SJSA1 (cell line): Measurements from ENCODE around the gene SH3RF1. TPM values are rescaled to one million over a fixed set of nuclear protein-coding genes. Genes with fewer than 3 reads are reported as not detected.

ENCODE experiments used
- DNase-seq, 2 experiments: peaks; one replicate each; pipeline ENCODE4 v3.0.0-alpha.2; 2015 to 2020; ENCODE audit warnings: low spot score in 2 of 2, low read depth in 1 of 2
- H3K27ac ChIP-seq: fragments of 250-450 bp; sonication (Bioruptor Pico); 2 replicates; pipeline ENCODE4 v1.5.1; 2020; ENCODE audit warnings: mild to moderate bottlenecking, moderate library complexity
- H3K27me3 ChIP-seq: fragments of 250-450 bp; sonication (Bioruptor Pico); replicated peaks from 2 replicates; pipeline ENCODE4 v1.5.1; 2020; ENCODE audit warnings: mild to moderate bottlenecking, moderate library complexity
- H3K36me3 ChIP-seq: fragments of 250-450 bp; sonication (Bioruptor Pico); 2 replicates; pipeline ENCODE4 v1.5.1; 2020; ENCODE audit warnings: mild to moderate bottlenecking
- H3K4me1 ChIP-seq: fragments of 250-450 bp; sonication (Bioruptor Pico); replicated peaks from 2 replicates; pipeline ENCODE4 v1.6.1; 2021; ENCODE audit warnings: mild to moderate bottlenecking
- H3K4me3 ChIP-seq: fragments of 250-450 bp; sonication (Bioruptor Pico); 2 replicates; pipeline ENCODE4 v1.5.1; 2020; ENCODE audit warnings: mild to moderate bottlenecking
- H3K9me3 ChIP-seq: fragments of 250-450 bp; sonication (Bioruptor Pico); replicated peaks from 2 replicates; pipeline ENCODE4 v1.5.1; 2020; ENCODE audit warnings: mild to moderate bottlenecking
- total RNA-seq: library from RNA; depleted of rRNA; stranded (reverse); fragments of >200 nt; shearing (Covaris generic); gene quantifications from 2 replicates; pipeline ENCODE4 v1.2.3, GENCODE V29; 2014

SH3RF1 gene
- total RNA-seq, 1 experiment from 2014 or later = 14.1 TPM

- peak overlapping the region; percentile 30 for H3K27ac ChIP-seq
- H3K4me3 ChIP-seq = no peak overlapping the region
- DNase-seq = no peak
- peaks cover 18% of the 10 kb centered on the region for H3K36me3 ChIP-seq
- H3K4me1 ChIP-seq = peaks cover 32% of the 10 kb centered on the region
- no peaks in the 10 kb centered on the region; the same call in 1 of the 2 replicates for H3K27me3 ChIP-seq
- no peaks in the 10 kb centered on the region for H3K9me3 ChIP-seq
Measured at GRCh38 chr4:169238445-169238844, 32.3 kb downstream of the SH3RF1 start.

- no peaks in the 10 kb centered on the region for H3K9me3 ChIP-seq
- no peak for DNase-seq
- no peaks in the 10 kb centered on the region; the same call in 1 of the 2 replicates for H3K27me3 ChIP-seq
- peaks cover 32% of the 10 kb centered on the region for H3K4me1 ChIP-seq
- no peak overlapping the region for H3K27ac ChIP-seq
- peaks cover 18% of the 10 kb centered on the region for H3K36me3 ChIP-seq
- H3K4me3 ChIP-seq = no peak overlapping the region
Measured at GRCh38 chr4:169236873-169237626, 33.7 kb downstream of the SH3RF1 start.

DNA sequence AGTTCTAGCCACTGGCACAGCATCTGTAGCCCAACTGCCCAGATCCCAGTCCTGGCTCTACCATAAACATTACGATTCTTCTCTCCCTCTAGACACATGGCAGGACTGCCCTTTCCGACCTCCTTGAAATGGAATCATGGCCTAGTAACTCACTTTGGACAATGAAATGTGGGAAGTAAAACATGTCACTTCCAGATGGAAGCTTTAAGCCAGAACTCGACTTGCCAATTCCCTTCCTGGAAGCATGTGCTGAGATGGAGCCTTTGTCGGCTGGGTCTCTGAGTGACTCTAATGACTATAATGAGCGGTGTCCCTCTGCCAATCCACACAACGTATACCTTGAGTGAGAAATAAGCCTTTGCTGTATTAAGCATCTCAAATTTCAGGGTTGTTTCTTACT, 34.7 kb downstream of the SH3RF1 start:
- DNase-seq = no peak

DNA sequence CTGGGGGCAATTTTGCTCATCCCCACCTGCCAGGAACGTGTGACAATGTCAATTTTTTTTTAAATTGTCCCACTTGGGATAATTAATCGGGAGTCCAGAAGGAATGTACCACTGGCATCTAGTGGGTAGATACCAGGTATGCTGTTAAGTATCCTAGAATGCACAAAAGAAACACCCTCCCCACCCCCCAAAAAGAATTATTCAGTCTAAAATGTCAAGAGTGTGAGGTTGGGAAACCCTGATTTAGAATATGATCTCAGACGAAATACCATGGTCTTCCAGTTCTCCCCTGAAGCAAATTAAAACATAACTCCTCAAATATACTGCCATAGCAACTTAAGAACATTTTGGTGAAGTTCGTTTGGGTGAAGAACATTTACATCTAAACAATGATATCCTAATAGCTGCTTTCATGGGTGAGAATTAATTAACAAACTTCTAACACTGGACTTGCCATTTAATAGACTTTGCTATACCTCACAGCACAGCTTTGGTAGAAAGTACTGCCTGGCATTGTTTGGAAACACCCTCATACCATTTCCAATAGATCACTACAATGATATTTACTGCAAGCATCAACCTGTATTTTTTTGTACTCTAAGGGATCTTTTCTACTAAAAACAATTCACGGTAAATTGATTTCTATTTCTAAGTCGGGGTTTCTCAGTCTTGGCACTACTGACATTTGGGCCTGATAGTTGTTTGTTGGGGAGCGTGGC, 36.5 kb downstream of the SH3RF1 start:
- Histone ChIP-seq H3K4me3 (no peak overlapping the region), H3K27ac (no peak overlapping the region), H3K27me3 (no peaks in the 10 kb centered on the region; the same call in 1 of the 2 replicates), H3K4me1 (peaks cover 36% of the 10 kb centered on the region), H3K36me3 (peaks cover 18% of the 10 kb centered on the region), H3K9me3 (no peaks in the 10 kb centered on the region)
- DNase-seq = no peak

More for the DNA sequence above, 34.7 kb downstream of the SH3RF1 start:
- no peaks in the 10 kb centered on the region; the same call in 1 of the 2 replicates for H3K27me3 ChIP-seq
- H3K4me3 ChIP-seq = no peak overlapping the region
- H3K27ac ChIP-seq = no peak overlapping the region
- peaks cover 32% of the 10 kb centered on the region for H3K4me1 ChIP-seq
- peaks cover 18% of the 10 kb centered on the region for H3K36me3 ChIP-seq
- no peaks in the 10 kb centered on the region for H3K9me3 ChIP-seq

DNA sequence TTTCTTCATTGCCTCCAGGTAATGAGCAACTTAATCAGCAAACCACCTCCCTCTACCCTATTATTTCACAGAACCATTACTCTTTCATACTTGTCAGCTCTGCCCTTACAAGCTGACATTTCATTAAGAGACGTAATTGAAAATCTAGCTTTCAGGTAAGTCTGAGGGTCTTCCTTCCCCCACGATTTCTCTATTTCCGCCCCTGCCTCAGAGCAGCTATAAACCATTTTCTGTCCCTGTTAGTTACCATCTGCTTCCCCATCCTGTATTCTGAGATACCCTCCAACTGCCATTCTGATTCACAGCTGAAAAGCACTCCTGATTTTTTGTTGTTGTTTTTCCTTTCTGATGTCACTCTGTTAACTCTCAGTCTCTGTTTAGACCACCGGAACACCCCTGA, 37.1 kb downstream of the SH3RF1 start:
- Histone ChIP-seq H3K4me3 (no peak overlapping the region), H3K9me3 (no peaks in the 10 kb centered on the region), H3K27ac (no peak overlapping the region), H3K36me3 (peaks cover 18% of the 10 kb centered on the region), H3K4me1 (peaks cover 36% of the 10 kb centered on the region), H3K27me3 (no peaks in the 10 kb centered on the region; the same call in 1 of the 2 replicates)
- no peak for DNase-seq

DNA sequence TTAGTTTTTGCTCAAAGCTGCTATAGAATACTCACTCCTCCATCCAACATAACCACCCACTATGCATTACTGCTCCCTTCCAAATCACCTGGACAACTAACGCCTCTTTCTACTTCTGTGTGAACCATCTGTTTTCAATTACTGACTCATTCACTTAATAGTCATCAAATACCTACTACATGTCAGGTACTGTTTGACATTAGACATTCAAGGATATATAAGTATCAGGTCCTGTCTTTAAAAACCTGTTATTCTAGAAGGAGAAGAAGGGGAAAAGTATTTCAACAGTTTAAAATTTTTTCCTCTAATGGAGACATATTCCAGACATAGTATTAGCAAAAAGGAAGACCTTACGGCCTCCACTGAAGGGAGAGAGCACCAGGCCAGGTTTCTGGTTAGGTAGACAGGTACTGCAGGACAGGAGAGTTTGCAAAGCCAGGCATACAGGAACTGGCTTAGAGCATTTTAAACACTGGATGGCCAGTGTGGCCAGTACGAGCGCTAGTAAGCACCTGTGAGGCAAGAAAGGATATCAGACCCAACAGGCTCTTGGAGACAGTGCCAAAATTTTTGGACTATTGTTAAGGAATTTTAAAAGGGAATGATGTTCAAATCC, 39.0 kb downstream of the SH3RF1 start:
- Histone ChIP-seq H3K36me3 (peaks cover 11% of the 10 kb centered on the region; the same call in 1 of the 2 replicates), H3K27ac (no peak overlapping the region), H3K4me1 (peaks cover 38% of the 10 kb centered on the region), H3K9me3 (no peaks in the 10 kb centered on the region), H3K4me3 (no peak overlapping the region), H3K27me3 (no peaks in the 10 kb centered on the region)
- no peak for DNase-seq

- Histone ChIP-seq H3K4me3 (no peak overlapping the region), H3K36me3 (peaks cover 12% of the 10 kb centered on the region), H3K27me3 (no peaks in the 10 kb centered on the region), H3K27ac (peak overlapping the region; percentile 7), H3K9me3 (no peaks in the 10 kb centered on the region), H3K4me1 (peaks cover 53% of the 10 kb centered on the region)
- DNase-seq = peak; percentile 77 to 81
Measured at GRCh38 chr4:169229571-169230028, 41.2 kb downstream of the SH3RF1 start.

GRCh38 chr4:169228076-169228475, 42.7 kb downstream of the SH3RF1 start:
- Histone ChIP-seq H3K4me3 (no peak overlapping the region), H3K9me3 (no peaks in the 10 kb centered on the region), H3K27me3 (no peaks in the 10 kb centered on the region), H3K36me3 (peaks cover 17% of the 10 kb centered on the region), H3K4me1 (peaks cover 64% of the 10 kb centered on the region), H3K27ac (no peak overlapping the region)
- no peak for DNase-seq

DNA sequence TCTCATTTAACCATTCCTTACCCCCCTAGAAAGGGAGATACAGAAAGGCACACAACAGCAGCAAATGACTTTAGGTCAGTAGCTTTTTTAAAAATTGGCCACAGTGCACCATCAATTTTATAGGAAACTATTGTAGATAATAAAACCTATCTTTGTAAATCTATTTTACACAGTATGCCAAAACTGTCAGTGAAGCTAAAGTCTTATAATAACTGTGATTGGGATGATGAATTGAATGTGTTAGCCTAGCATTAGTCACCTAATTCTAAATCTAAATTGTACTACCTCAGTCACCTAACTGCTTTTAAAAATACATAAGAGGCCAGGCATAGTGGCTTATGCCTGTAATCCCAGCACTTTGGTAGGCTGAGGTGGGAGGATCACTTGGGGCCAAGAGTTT, 44.2 kb downstream of the SH3RF1 start:
- H3K4me1 ChIP-seq = peaks cover 67% of the 10 kb centered on the region
- no peak overlapping the region for H3K4me3 ChIP-seq
- H3K27me3 ChIP-seq = no peaks in the 10 kb centered on the region
- DNase-seq = no peak
- peak overlapping the region; percentile 91 for H3K27ac ChIP-seq
- H3K9me3 ChIP-seq = no peaks in the 10 kb centered on the region
- H3K36me3 ChIP-seq = peaks cover 20% of the 10 kb centered on the region

DNA sequence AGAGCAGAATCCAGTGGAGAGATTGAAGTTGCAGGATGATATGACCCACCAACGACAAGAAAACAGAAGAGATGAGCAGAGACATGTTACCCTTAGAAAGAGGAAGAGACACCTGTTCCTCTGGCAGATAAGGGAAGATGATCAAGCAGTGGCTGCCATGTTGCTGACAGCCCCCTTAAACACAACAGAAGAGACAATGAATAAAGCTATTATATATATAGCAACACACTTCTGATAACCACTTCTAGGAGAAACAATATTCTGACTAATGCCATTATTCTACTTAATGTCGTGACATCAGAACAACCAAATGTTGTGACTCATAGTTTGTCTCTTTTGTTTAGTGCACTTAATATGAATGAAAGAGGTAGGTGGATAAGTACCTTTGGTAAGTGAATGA, 44.9 kb downstream of the SH3RF1 start:
- Histone ChIP-seq H3K27me3 (no peaks in the 10 kb centered on the region), H3K4me1 (peaks cover 67% of the 10 kb centered on the region), H3K27ac (peak overlapping the region; percentile 91), H3K36me3 (peaks cover 23% of the 10 kb centered on the region), H3K9me3 (no peaks in the 10 kb centered on the region), H3K4me3 (no peak overlapping the region)
- no peak for DNase-seq

DNA sequence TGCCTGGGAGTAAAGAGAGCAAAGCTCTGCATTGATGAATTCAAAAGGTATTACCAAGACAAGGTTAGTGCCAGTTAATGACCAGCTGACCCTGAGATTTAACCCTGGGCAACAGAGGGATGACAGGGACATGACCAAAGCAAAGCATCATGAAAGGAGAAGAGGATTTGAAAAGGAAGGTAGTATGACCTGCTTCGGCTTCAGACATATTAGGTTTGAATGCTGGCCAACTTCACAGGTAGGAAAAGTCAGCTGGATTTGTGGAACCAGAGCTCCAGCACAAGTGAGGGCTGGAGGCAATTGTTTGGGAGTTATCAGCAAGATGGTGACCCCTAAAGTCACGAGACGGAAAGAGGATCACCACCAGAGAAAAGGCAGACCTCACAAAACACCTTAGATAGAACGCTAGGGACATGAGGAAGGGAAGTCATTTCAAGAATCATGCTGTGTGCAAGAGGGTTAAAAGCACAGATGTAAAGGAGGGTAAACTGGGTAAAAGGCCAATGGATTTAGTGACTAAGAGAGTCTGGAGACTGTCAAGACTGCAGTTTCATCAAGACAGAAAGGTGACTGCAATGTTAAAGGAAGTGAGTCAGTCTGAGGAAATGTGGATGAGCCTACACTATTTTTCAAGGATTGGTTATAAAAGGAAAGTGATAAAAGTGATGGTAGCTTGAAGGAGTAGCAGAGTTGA, 45.6 kb downstream of the SH3RF1 start:
- H3K36me3 ChIP-seq = peaks cover 25% of the 10 kb centered on the region
- no peak overlapping the region for H3K4me3 ChIP-seq
- H3K27ac ChIP-seq = peak overlapping the region; percentile 91
- H3K4me1 ChIP-seq = peaks cover 67% of the 10 kb centered on the region
- no peaks in the 10 kb centered on the region for H3K27me3 ChIP-seq
- H3K9me3 ChIP-seq = no peaks in the 10 kb centered on the region
- peak; percentile 48 to 86 for DNase-seq

GRCh38 chr4:169222761-169223160, 48.0 kb downstream of the SH3RF1 start:
- no peak for DNase-seq
- Histone ChIP-seq H3K27me3 (no peaks in the 10 kb centered on the region), H3K4me1 (peaks cover 46% of the 10 kb centered on the region), H3K4me3 (no peak overlapping the region), H3K9me3 (no peaks in the 10 kb centered on the region), H3K27ac (no peak overlapping the region), H3K36me3 (peaks cover 19% of the 10 kb centered on the region)

GRCh38 chr4:169221662-169222061, 49.1 kb downstream of the SH3RF1 start:
- Histone ChIP-seq H3K4me1 (peaks cover 39% of the 10 kb centered on the region), H3K27ac (no peak overlapping the region), H3K27me3 (no peaks in the 10 kb centered on the region), H3K9me3 (no peaks in the 10 kb centered on the region), H3K36me3 (peaks cover 16% of the 10 kb centered on the region), H3K4me3 (no peak overlapping the region)
- no peak for DNase-seq
